ENCODE measurements around the gene SYTL5. TPM values are rescaled to one million over a fixed set of nuclear protein-coding genes. Genes with fewer than 3 reads are reported as not detected.

The SYTL5 gene
- total and polyA plus RNA-seq, 2 experiments from 2014 or later, result 0.23 to 0.35 TPM

DNA sequence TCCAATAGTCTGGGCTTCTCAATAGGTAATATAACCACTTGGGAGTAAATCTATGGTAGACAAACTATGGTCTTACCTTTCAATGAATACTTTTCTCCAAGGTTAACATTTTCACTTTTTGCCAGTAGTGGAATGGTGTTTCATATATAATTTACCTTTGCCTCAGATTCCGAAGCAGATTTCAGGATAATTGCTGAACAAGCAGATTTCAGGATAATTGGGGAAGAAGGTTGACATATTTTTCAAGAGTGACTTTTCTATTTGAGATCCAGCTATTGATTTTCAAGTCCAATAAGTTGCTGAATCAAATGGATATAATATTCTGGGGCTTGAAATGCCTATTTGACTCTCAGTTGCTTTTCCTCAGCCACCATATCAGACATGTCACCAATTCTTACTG lies 63.6 kb downstream of the SYTL5 start:
- no peak overlapping the region for H3K4me3 ChIP-seq
- no peak overlapping the region for H3K4me3 Mint-ChIP-seq
- TF ChIP-seq, protein P1, sequence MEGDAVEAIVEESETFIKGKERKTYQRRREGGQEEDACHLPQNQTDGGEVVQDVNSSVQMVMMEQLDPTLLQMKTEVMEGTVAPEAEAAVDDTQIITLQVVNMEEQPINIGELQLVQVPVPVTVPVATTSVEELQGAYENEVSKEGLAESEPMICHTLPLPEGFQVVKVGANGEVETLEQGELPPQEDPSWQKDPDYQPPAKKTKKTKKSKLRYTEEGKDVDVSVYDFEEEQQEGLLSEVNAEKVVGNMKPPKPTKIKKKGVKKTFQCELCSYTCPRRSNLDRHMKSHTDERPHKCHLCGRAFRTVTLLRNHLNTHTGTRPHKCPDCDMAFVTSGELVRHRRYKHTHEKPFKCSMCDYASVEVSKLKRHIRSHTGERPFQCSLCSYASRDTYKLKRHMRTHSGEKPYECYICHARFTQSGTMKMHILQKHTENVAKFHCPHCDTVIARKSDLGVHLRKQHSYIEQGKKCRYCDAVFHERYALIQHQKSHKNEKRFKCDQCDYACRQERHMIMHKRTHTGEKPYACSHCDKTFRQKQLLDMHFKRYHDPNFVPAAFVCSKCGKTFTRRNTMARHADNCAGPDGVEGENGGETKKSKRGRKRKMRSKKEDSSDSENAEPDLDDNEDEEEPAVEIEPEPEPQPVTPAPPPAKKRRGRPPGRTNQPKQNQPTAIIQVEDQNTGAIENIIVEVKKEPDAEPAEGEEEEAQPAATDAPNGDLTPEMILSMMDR (conservative IDR thresholded peaks at IDR 0.05; ENCODE audit: low read depth in 2 of 2), result no peak
- TF ChIP-seq ZNF331 (CRISPR knock-in tag; IDR thresholded peaks at IDR 0.05; ENCODE audit: low read depth) (no peak), CREB1 (CRISPR knock-in tag; IDR thresholded peaks at IDR 0.05; ENCODE audit: low read depth) (no peak), EZH2 (IDR thresholded peaks at IDR 0.05; ENCODE audit: low read depth, unreplicated experiment) (no peak), JUNB (IDR thresholded peaks at IDR 0.05; ENCODE audit: unreplicated experiment) (no peak), EZH2phosphoT487 (IDR thresholded peaks at IDR 0.05; ENCODE audit: unreplicated experiment) (no peak), STAT1 (IDR thresholded peaks at IDR 0.05; ENCODE audit: unreplicated experiment) (no peak), NANOG (IDR thresholded peaks at IDR 0.05; ENCODE audit: borderline replicate concordance) (no peak)
- TF ChIP-seq, protein P2, sequence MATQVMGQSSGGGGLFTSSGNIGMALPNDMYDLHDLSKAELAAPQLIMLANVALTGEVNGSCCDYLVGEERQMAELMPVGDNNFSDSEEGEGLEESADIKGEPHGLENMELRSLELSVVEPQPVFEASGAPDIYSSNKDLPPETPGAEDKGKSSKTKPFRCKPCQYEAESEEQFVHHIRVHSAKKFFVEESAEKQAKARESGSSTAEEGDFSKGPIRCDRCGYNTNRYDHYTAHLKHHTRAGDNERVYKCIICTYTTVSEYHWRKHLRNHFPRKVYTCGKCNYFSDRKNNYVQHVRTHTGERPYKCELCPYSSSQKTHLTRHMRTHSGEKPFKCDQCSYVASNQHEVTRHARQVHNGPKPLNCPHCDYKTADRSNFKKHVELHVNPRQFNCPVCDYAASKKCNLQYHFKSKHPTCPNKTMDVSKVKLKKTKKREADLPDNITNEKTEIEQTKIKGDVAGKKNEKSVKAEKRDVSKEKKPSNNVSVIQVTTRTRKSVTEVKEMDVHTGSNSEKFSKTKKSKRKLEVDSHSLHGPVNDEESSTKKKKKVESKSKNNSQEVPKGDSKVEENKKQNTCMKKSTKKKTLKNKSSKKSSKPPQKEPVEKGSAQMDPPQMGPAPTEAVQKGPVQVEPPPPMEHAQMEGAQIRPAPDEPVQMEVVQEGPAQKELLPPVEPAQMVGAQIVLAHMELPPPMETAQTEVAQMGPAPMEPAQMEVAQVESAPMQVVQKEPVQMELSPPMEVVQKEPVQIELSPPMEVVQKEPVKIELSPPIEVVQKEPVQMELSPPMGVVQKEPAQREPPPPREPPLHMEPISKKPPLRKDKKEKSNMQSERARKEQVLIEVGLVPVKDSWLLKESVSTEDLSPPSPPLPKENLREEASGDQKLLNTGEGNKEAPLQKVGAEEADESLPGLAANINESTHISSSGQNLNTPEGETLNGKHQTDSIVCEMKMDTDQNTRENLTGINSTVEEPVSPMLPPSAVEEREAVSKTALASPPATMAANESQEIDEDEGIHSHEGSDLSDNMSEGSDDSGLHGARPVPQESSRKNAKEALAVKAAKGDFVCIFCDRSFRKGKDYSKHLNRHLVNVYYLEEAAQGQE (IDR thresholded peaks at IDR 0.05; ENCODE audit: unreplicated experiment), result no peak
- TF ChIP-seq, protein P3, sequence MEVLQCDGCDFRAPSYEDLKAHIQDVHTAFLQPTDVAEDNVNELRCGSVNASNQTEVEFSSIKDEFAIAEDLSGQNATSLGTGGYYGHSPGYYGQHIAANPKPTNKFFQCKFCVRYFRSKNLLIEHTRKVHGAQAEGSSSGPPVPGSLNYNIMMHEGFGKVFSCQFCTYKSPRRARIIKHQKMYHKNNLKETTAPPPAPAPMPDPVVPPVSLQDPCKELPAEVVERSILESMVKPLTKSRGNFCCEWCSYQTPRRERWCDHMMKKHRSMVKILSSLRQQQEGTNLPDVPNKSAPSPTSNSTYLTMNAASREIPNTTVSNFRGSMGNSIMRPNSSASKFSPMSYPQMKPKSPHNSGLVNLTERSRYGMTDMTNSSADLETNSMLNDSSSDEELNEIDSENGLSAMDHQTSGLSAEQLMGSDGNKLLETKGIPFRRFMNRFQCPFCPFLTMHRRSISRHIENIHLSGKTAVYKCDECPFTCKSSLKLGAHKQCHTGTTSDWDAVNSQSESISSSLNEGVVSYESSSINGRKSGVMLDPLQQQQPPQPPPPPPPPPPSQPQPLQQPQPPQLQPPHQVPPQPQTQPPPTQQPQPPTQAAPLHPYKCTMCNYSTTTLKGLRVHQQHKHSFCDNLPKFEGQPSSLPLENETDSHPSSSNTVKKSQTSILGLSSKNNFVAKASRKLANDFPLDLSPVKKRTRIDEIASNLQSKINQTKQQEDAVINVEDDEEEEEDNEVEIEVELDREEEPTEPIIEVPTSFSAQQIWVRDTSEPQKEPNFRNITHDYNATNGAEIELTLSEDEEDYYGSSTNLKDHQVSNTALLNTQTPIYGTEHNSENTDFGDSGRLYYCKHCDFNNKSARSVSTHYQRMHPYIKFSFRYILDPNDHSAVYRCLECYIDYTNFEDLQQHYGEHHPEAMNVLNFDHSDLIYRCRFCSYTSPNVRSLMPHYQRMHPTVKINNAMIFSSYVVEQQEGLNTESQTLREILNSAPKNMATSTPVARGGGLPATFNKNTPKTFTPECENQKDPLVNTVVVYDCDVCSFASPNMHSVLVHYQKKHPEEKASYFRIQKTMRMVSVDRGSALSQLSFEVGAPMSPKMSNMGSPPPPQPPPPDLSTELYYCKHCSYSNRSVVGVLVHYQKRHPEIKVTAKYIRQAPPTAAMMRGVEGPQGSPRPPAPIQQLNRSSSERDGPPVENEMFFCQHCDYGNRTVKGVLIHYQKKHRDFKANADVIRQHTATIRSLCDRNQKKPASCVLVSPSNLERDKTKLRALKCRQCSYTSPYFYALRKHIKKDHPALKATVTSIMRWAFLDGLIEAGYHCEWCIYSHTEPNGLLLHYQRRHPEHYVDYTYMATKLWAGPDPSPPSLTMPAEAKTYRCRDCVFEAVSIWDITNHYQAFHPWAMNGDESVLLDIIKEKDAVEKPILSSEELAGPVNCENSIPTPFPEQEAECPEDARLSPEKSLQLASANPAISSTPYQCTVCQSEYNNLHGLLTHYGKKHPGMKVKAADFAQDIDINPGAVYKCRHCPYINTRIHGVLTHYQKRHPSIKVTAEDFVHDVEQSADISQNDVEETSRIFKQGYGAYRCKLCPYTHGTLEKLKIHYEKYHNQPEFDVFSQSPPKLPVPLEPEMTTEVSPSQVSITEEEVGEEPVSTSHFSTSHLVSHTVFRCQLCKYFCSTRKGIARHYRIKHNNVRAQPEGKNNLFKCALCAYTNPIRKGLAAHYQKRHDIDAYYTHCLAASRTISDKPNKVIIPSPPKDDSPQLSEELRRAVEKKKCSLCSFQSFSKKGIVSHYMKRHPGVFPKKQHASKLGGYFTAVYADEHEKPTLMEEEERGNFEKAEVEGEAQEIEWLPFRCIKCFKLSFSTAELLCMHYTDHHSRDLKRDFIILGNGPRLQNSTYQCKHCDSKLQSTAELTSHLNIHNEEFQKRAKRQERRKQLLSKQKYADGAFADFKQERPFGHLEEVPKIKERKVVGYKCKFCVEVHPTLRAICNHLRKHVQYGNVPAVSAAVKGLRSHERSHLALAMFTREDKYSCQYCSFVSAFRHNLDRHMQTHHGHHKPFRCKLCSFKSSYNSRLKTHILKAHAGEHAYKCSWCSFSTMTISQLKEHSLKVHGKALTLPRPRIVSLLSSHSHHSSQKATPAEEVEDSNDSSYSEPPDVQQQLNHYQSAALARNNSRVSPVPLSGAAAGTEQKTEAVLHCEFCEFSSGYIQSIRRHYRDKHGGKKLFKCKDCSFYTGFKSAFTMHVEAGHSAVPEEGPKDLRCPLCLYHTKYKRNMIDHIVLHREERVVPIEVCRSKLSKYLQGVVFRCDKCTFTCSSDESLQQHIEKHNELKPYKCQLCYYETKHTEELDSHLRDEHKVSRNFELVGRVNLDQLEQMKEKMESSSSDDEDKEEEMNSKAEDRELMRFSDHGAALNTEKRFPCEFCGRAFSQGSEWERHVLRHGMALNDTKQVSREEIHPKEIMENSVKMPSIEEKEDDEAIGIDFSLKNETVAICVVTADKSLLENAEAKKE (CRISPR knock-in tag; IDR thresholded peaks at IDR 0.05), result no peak
- TF ChIP-seq, protein P4, sequence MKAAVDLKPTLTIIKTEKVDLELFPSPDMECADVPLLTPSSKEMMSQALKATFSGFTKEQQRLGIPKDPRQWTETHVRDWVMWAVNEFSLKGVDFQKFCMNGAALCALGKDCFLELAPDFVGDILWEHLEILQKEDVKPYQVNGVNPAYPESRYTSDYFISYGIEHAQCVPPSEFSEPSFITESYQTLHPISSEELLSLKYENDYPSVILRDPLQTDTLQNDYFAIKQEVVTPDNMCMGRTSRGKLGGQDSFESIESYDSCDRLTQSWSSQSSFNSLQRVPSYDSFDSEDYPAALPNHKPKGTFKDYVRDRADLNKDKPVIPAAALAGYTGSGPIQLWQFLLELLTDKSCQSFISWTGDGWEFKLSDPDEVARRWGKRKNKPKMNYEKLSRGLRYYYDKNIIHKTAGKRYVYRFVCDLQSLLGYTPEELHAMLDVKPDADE (IDR thresholded peaks at IDR 0.05), result no peak

More for the DNA sequence above, 63.6 kb downstream of the SYTL5 start:
- no peaks in the 10 kb centered on the region for H3K9me2 ChIP-seq (ENCODE audit: insufficient read depth)
- no peak overlapping the region for H3K4me2 ChIP-seq
- H3K79me2 ChIP-seq (replicated peaks; ENCODE audit: insufficient read depth), result no peaks in the 10 kb centered on the region
- H3K9me3 Mint-ChIP-seq, result no peaks in the 10 kb centered on the region
- H3F3A ChIP-seq (replicated peaks; ENCODE audit: low read depth), result no peaks in the 10 kb centered on the region
- no peaks in the 10 kb centered on the region for H3K36me3 ChIP-seq (ENCODE audit: insufficient read depth)
- no peaks in the 10 kb centered on the region for H3K27me3 Mint-ChIP-seq (ENCODE audit: insufficient read depth, low read depth, poor library complexity)
- no peak overlapping the region for H2AFZ ChIP-seq
- H3K4me1 Mint-ChIP-seq, result no peaks in the 10 kb centered on the region
- H3K27ac ChIP-seq (ENCODE audit: low read depth), result no peak overlapping the region
- no peaks in the 10 kb centered on the region for H3K36me3 Mint-ChIP-seq (ENCODE audit: low read depth)
- no peaks in the 10 kb centered on the region for H3K4me1 ChIP-seq (ENCODE audit: insufficient read depth)
- no peaks in the 10 kb centered on the region for H3K27me3 ChIP-seq (ENCODE audit: insufficient read depth)
- no peak for DNase-seq (ENCODE audit: low spot score)
- H4K20me1 ChIP-seq (replicated peaks; ENCODE audit: insufficient read depth), result no peaks in the 10 kb centered on the region
- ATAC-seq, result no peak
- no peak overlapping the region for H3K27ac Mint-ChIP-seq

Data from GM23338 (cell line).